HG03442 (cell line): ENCODE results near the gene WDR38.

Experiments
- ATAC-seq: cut with Tn5 transposase; IDR thresholded peaks from one replicate; pipeline ENCODE4 v1.9.1; 2021; ENCODE audit warnings: mild to moderate bottlenecking, moderate library complexity; ENCODE audit not compliant: unreplicated experiment

Gene WDR38

GRCh38 chr9:124880501-124880900 lies 27.2 kb downstream of the WDR38 start:
- ATAC-seq = no peak

GRCh38 chr9:124881138-124881743 lies 28.0 kb downstream of the WDR38 start:
- ATAC-seq = no peak

- ATAC-seq = no peak
These were observed 29.0 kb downstream of the WDR38 start for GRCh38 chr9:124882231-124882630.

GRCh38 chr9:124884376-124884775 lies 31.1 kb downstream of the WDR38 start:
- ATAC-seq = no peak

- ATAC-seq = no peak
These were observed 32.3 kb downstream of the WDR38 start for GRCh38 chr9:124885551-124885950.

GRCh38 chr9:124886461-124886860 lies 33.2 kb downstream of the WDR38 start:
- no peak for ATAC-seq

GRCh38 chr9:124886866-124887492 lies 33.7 kb downstream of the WDR38 start:
- no peak for ATAC-seq

GRCh38 chr9:124887832-124888231 lies 34.6 kb downstream of the WDR38 start:
- no peak for ATAC-seq

GRCh38 chr9:124889006-124889405 lies 35.7 kb downstream of the WDR38 start:
- no peak for ATAC-seq

GRCh38 chr9:124890179-124890578 lies 36.9 kb downstream of the WDR38 start:
- ATAC-seq = no peak

GRCh38 chr9:124894035-124894740 lies 40.9 kb downstream of the WDR38 start:
- no peak for ATAC-seq

GRCh38 chr9:124894741-124895170 lies 41.5 kb downstream of the WDR38 start:
- no peak for ATAC-seq

- ATAC-seq = no peak
These were observed 44.6 kb downstream of the WDR38 start for GRCh38 chr9:124897570-124898460.

GRCh38 chr9:124899845-124900244 lies 46.6 kb downstream of the WDR38 start:
- ATAC-seq = no peak

GRCh38 chr9:124906966-124907365 lies 53.7 kb downstream of the WDR38 start:
- no peak for ATAC-seq
